Loucy (cell line): ENCODE results near the gene CACNA2D3.

ENCODE experiments used
- H2AFZ ChIP-seq: fragments of 200-600 bp; sonication (generic); 2 replicates; pipeline ENCODE4 v1.6.0; 2016; ENCODE audit warnings: antibody characterized with exemption, mild to moderate bottlenecking, low read length, moderate library complexity
- H3F3A ChIP-seq: fragments of 200-600 bp; 2 replicates; pipeline ENCODE4 v1.6.0; 2016; ENCODE audit warnings: antibody characterized with exemption, low read depth, mild to moderate bottlenecking
- H3K27me3 ChIP-seq: fragments of 200-600 bp; sonication (generic); 2 replicates; pipeline ENCODE4 v1.6.1; 2014; ENCODE audit warnings: low read length, mild to moderate bottlenecking; ENCODE audit not compliant: insufficient read depth, poor library complexity, severe bottlenecking
- H3K36me3 ChIP-seq: fragments of 200-600 bp; sonication (generic); 2 replicates; pipeline ENCODE4 v1.6.1; 2016; ENCODE audit warnings: low read length; ENCODE audit not compliant: insufficient read depth
- H3K4me1 ChIP-seq: fragments of 200-600 bp; sonication (generic); 2 replicates; pipeline ENCODE4 v1.5.1; 2014; ENCODE audit warnings: low read length, mild to moderate bottlenecking; ENCODE audit not compliant: insufficient read depth, poor library complexity, severe bottlenecking
- H3K4me2 ChIP-seq: fragments of 200-600 bp; sonication (generic); 2 replicates; pipeline ENCODE4 v1.6.0; 2014; ENCODE audit warnings: antibody characterized with exemption, low read length, low read depth, mild to moderate bottlenecking; ENCODE audit not compliant: poor library complexity, severe bottlenecking
- H3K4me3 ChIP-seq: fragments of 200-600 bp; sonication (generic); 2 replicates; pipeline ENCODE4 v1.5.1; 2014; ENCODE audit warnings: low read length, mild to moderate bottlenecking, mixed read lengths; ENCODE audit not compliant: poor library complexity, severe bottlenecking
- H3K79me2 ChIP-seq: fragments of 200-600 bp; sonication (generic); 2 replicates; pipeline ENCODE4 v1.6.1; 2014; ENCODE audit warnings: low read length; ENCODE audit not compliant: insufficient read depth
- H3K9ac ChIP-seq: fragments of 200-600 bp; sonication (generic); 2 replicates; pipeline ENCODE4 v1.6.0; 2014; ENCODE audit warnings: mild to moderate bottlenecking, low read depth, low read length, moderate library complexity; ENCODE audit not compliant: poor library complexity, severe bottlenecking
- H3K9me2 ChIP-seq: fragments of 200-600 bp; sonication (generic); replicated peaks from 2 replicates; pipeline ENCODE4 v1.6.1; 2016; ENCODE audit warnings: low read depth, low read length, mixed read lengths
- H3K9me3 ChIP-seq: fragments of 200-600 bp; sonication (generic); 2 replicates; pipeline ENCODE4 v1.6.1; 2014; ENCODE audit warnings: mild to moderate bottlenecking, antibody characterized with exemption, low read length, low read depth; ENCODE audit not compliant: insufficient read depth
- H4K20me1 ChIP-seq: fragments of 200-600 bp; sonication (generic); 2 replicates; pipeline ENCODE4 v1.6.0; 2014; ENCODE audit warnings: antibody characterized with exemption, low read length, mild to moderate bottlenecking; ENCODE audit not compliant: insufficient read depth, poor library complexity, severe bottlenecking
- EZH2phosphoT487 ChIP-seq: fragments of 200-600 bp; IDR thresholded peaks from 2 replicates; pipeline ENCODE4 v1.6.1; 2018; ENCODE audit warnings: antibody characterized with exemption, mild to moderate bottlenecking, moderate library complexity, borderline replicate concordance
- TF ChIP-seq, protein P1 (sequence below): fragments of 200-600 bp; sonication (generic); conservative IDR thresholded peaks from 2 replicates; pipeline ENCODE4 v1.5.1; 2014; ENCODE audit warnings: mild to moderate bottlenecking, antibody characterized with exemption, low read length

Gene CACNA2D3

GRCh38 chr3:54139630-54140029, 17.3 kb downstream of the CACNA2D3 start:
- Histone ChIP-seq H2AFZ (no peak overlapping the region), H3K4me1 (no peaks in the 10 kb centered on the region), H3K9ac (no peak overlapping the region), H3K9me3 (no peaks in the 10 kb centered on the region), H3K9me2 (no peaks in the 10 kb centered on the region), H3K4me2 (no peak overlapping the region), H3K36me3 (no peaks in the 10 kb centered on the region), H3K27me3 (no peaks in the 10 kb centered on the region), H3F3A (no peaks in the 10 kb centered on the region), H3K4me3 (no peak overlapping the region), H3K79me2 (no peaks in the 10 kb centered on the region), H4K20me1 (no peaks in the 10 kb centered on the region)
- TF ChIP-seq, protein P1, sequence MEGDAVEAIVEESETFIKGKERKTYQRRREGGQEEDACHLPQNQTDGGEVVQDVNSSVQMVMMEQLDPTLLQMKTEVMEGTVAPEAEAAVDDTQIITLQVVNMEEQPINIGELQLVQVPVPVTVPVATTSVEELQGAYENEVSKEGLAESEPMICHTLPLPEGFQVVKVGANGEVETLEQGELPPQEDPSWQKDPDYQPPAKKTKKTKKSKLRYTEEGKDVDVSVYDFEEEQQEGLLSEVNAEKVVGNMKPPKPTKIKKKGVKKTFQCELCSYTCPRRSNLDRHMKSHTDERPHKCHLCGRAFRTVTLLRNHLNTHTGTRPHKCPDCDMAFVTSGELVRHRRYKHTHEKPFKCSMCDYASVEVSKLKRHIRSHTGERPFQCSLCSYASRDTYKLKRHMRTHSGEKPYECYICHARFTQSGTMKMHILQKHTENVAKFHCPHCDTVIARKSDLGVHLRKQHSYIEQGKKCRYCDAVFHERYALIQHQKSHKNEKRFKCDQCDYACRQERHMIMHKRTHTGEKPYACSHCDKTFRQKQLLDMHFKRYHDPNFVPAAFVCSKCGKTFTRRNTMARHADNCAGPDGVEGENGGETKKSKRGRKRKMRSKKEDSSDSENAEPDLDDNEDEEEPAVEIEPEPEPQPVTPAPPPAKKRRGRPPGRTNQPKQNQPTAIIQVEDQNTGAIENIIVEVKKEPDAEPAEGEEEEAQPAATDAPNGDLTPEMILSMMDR, result no peak
- TF ChIP-seq EZH2phosphoT487, result no peak

- Histone ChIP-seq H3K4me1 (no peaks in the 10 kb centered on the region), H3K9me3 (no peaks in the 10 kb centered on the region), H3F3A (no peaks in the 10 kb centered on the region), H2AFZ (no peak overlapping the region), H3K36me3 (no peaks in the 10 kb centered on the region), H3K9me2 (no peaks in the 10 kb centered on the region), H4K20me1 (no peaks in the 10 kb centered on the region), H3K27me3 (no peaks in the 10 kb centered on the region), H3K4me3 (no peak overlapping the region), H3K79me2 (no peaks in the 10 kb centered on the region), H3K4me2 (no peak overlapping the region), H3K9ac (no peak overlapping the region)
- TF ChIP-seq, protein P1, result no peak
- no peak for TF ChIP-seq EZH2phosphoT487
Measured at GRCh38 chr3:54144284-54144683, 21.9 kb downstream of the CACNA2D3 start.

DNA sequence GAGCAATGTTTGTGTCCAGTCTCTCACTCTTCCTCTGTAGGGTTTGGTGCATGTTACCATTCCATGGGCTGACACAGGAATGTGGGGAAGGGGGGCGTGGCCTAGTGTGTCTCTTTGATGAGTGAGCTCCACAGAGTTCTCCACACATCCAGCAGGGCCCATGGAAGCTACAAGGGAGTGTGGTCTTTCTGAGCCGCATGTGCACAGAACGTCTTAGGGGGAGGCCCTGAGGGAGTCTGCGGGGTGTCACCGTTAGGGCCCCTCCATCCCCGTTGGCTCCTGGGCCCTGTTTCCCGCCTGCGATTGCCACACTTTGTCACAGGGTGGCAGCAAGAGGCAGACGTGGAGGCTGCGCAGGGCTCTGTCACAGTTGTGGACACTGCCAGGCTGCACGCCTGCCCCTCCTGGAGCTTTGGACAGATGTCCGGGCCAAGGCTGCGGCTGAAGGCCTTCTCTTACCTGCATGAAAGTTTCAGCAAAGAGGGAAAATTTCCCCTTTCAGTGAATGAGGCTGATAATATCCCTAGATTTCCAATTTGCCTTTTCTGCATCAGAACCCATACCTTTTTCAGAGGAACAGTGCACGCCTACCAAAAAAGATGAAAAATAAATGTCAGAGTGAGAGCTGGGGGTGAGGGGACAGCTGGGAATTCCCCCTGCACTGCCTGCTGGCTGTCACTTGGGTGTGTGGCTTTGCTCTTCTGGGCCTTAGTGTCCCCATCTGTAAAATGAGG, 24.3 kb downstream of the CACNA2D3 start:
- H3K9ac ChIP-seq, result no peak overlapping the region
- TF ChIP-seq EZH2phosphoT487, result no peak
- TF ChIP-seq, protein P1, result peak; percentile 84

More for the DNA sequence above, 24.3 kb downstream of the CACNA2D3 start:
- H4K20me1 ChIP-seq, result no peaks in the 10 kb centered on the region
- H3K36me3 ChIP-seq, result no peaks in the 10 kb centered on the region
- no peaks in the 10 kb centered on the region for H3K27me3 ChIP-seq
- no peaks in the 10 kb centered on the region for H3K4me1 ChIP-seq
- no peak overlapping the region for H3K4me3 ChIP-seq
- H3K9me3 ChIP-seq, result no peaks in the 10 kb centered on the region
- no peaks in the 10 kb centered on the region for H3F3A ChIP-seq
- H3K9me2 ChIP-seq, result no peaks in the 10 kb centered on the region
- H3K4me2 ChIP-seq, result no peak overlapping the region
- H2AFZ ChIP-seq, result no peak overlapping the region
- no peaks in the 10 kb centered on the region for H3K79me2 ChIP-seq
